Liver (tissue), 9 donors: ENCODE measurements around the gene OPHN1. TPM values are rescaled to one million over a fixed set of nuclear protein-coding genes. Genes with fewer than 3 reads are reported as not detected.
A peak's percentile ranks its signal among the peaks of the same experiment; 100 is the strongest.

Experiments used
- DNase-seq: peaks from one replicate; pipeline ENCODE4 v3.0.0-alpha.2; 2017; ENCODE audit warnings: low spot score
- H3K27ac ChIP-seq, 2 donors: one replicate each; pipeline ENCODE4 v1.7.0; 2013; ENCODE audit warnings: inconsistent platforms in 2 of 2, low read length in 2 of 2, control low read depth in 1 of 2, low read depth in 1 of 2, mild to moderate bottlenecking in 1 of 2
- H3K27me3 ChIP-seq, 4 donors: one replicate each; pipeline versions ENCODE4 v1.6.1 to v1.7.0; 2013; ENCODE audit warnings: low read length in 3 of 4, inconsistent platforms in 1 of 4, mild to moderate bottlenecking in 1 of 4, moderate library complexity in 1 of 4; ENCODE audit not compliant: control insufficient read depth in 4 of 4, insufficient read depth in 4 of 4
- H3K36me3 ChIP-seq, 4 donors: one replicate each; pipeline versions ENCODE4 v1.6.1 to v1.7.0; 2013; ENCODE audit warnings: low read length in 3 of 4, mild to moderate bottlenecking in 3 of 4, low read depth in 1 of 4, moderate library complexity in 1 of 4; ENCODE audit not compliant: control insufficient read depth in 4 of 4, insufficient read depth in 3 of 4
- H3K4me1 ChIP-seq, 4 donors: one replicate each; pipeline versions ENCODE4 v1.6.1 to v1.7.0; 2013; ENCODE audit warnings: low read length in 3 of 4, mild to moderate bottlenecking in 3 of 4, moderate library complexity in 1 of 4; ENCODE audit not compliant: control insufficient read depth in 4 of 4, insufficient read depth in 4 of 4
- H3K4me3 ChIP-seq, 3 donors: one replicate each; pipeline versions ENCODE4 v1.6.1 to v1.7.0; 2013; ENCODE audit warnings: low read length in 3 of 3, control low read depth in 1 of 3, low read depth in 1 of 3, mild to moderate bottlenecking in 1 of 3
- H3K9ac ChIP-seq, 2 donors: one replicate each; pipeline ENCODE4 v1.7.0; 2013; ENCODE audit warnings: low read length in 2 of 2, mild to moderate bottlenecking in 2 of 2, moderate library complexity in 2 of 2, control low read depth in 1 of 2, low read depth in 1 of 2
- H3K9me3 ChIP-seq, 4 donors: one replicate each; pipeline versions ENCODE4 v1.6.1 to v1.7.0; 2013; ENCODE audit warnings: low read length in 3 of 4; ENCODE audit not compliant: control insufficient read depth in 4 of 4
- EGR1 ChIP-seq, 2 donors: IDR thresholded peaks; 2 replicates each; pipeline ENCODE4 v1.6.1; 2016 to 2018; ENCODE audit warnings: antibody characterized with exemption in 2 of 2, low read depth in 2 of 2
- GABPA ChIP-seq, 2 donors: IDR thresholded peaks in 1 of 2; conservative IDR thresholded peaks in 1 of 2; 2 replicates each; pipeline ENCODE4 v1.6.1; 2016; ENCODE audit warnings: antibody characterized with exemption in 2 of 2, mild to moderate bottlenecking in 1 of 2, moderate library complexity in 1 of 2
- HNF4A ChIP-seq, 2 donors: conservative IDR thresholded peaks; 2 replicates each; pipeline ENCODE4 v1.6.1; 2016; ENCODE audit warnings: antibody characterized with exemption in 2 of 2, mild to moderate bottlenecking in 2 of 2
- HNF4G ChIP-seq: IDR thresholded peaks from 2 replicates; pipeline ENCODE4 v1.6.1; 2016; ENCODE audit warnings: antibody characterized with exemption
- JUND ChIP-seq, 2 donors: IDR thresholded peaks; 2 replicates each; pipeline ENCODE4 v1.6.1; 2016; ENCODE audit warnings: antibody characterized with exemption in 2 of 2
- NR2F2 ChIP-seq: IDR thresholded peaks from 2 replicates; pipeline ENCODE4 v1.6.1; 2016; ENCODE audit warnings: antibody characterized with exemption
- RAD21 ChIP-seq, 2 donors: IDR thresholded peaks; 2 replicates each; pipeline ENCODE4 v1.6.1; 2016; ENCODE audit warnings: antibody characterized with exemption in 2 of 2, mild to moderate bottlenecking in 2 of 2
- REST ChIP-seq: IDR thresholded peaks from 2 replicates; pipeline ENCODE4 v1.6.1; 2016; ENCODE audit warnings: antibody characterized with exemption, mild to moderate bottlenecking
- RXRA ChIP-seq, 2 donors: IDR thresholded peaks; 2 replicates each; pipeline ENCODE4 v1.6.1; 2017 to 2018; ENCODE audit warnings: antibody characterized with exemption in 2 of 2, mild to moderate bottlenecking in 1 of 2
- SP1 ChIP-seq: IDR thresholded peaks from 2 replicates; pipeline ENCODE4 v1.6.1; 2018; ENCODE audit warnings: antibody characterized with exemption, mild to moderate bottlenecking
- TAF1 ChIP-seq: conservative IDR thresholded peaks from 2 replicates; pipeline ENCODE4 v1.6.1; 2016; ENCODE audit warnings: antibody characterized with exemption, mild to moderate bottlenecking
- YY1 ChIP-seq: IDR thresholded peaks from 2 replicates; pipeline ENCODE4 v1.6.1; 2016; ENCODE audit warnings: antibody characterized with exemption, mild to moderate bottlenecking
- whole genome bisulfite sequencing: extraction: QIAGEN DNeasy Blood & Tissue Kit; methylation state at CpG from one replicate; pipeline ENCODE4 v1.1.7; 2013; 5-methylcytosine and 5-hydroxymethylcytosine counted together
- polyA plus RNA-seq, 2 donors: library from polyadenylated mRNA; stranded (reverse) in 1 of 2; unstranded in 1 of 2; fragments of 200-250 nt in 1 of 2; fragments of >200 nt in 1 of 2; fragmentation: Nextera tagmentation in 1 of 2; extraction: Ambion mirVana in 1 of 2; gene quantifications; one replicate each; pipeline versions ENCODE4 v1.2.1 to v1.2.3, GENCODE V29; 2013 to 2015
- total RNA-seq, 2 donors: library from RNA; depleted of rRNA; stranded (reverse); fragments of >200 nt; gene quantifications; one replicate each; pipeline ENCODE4 v1.2.3, GENCODE V29; 2014
- TF ChIP-seq, protein P1 (sequence below): IDR thresholded peaks from 2 replicates; pipeline ENCODE4 v1.6.1; 2016; ENCODE audit warnings: antibody characterized with exemption
- TF ChIP-seq, protein P2 (sequence below): IDR thresholded peaks from 2 replicates; pipeline ENCODE4 v1.6.1; 2016; ENCODE audit warnings: antibody characterized with exemption
- TF ChIP-seq, protein P3 (sequence below): fragments of 150-350 bp; IDR thresholded peaks from 2 replicates; pipeline ENCODE4 v1.5.1; 2017; ENCODE audit warnings: improper control_type of control experiment, low read depth, low read length; ENCODE audit not compliant: missing input control
- TF ChIP-seq, protein P4 (sequence below): IDR thresholded peaks from 2 replicates; pipeline ENCODE4 v1.6.1; 2016; ENCODE audit warnings: antibody characterized with exemption
- donor health status: healthy.
- donor health status: healthy.
- donor health status: healthy.
- donor health status: healthy.
- donor health status: healthy.

OPHN1 gene
- total RNA-seq (1 to 10 TPM; 1.0 to 1.2 TPM), polyA plus RNA-seq (under 1 TPM; 0.17 to 0.20 TPM)

DNA sequence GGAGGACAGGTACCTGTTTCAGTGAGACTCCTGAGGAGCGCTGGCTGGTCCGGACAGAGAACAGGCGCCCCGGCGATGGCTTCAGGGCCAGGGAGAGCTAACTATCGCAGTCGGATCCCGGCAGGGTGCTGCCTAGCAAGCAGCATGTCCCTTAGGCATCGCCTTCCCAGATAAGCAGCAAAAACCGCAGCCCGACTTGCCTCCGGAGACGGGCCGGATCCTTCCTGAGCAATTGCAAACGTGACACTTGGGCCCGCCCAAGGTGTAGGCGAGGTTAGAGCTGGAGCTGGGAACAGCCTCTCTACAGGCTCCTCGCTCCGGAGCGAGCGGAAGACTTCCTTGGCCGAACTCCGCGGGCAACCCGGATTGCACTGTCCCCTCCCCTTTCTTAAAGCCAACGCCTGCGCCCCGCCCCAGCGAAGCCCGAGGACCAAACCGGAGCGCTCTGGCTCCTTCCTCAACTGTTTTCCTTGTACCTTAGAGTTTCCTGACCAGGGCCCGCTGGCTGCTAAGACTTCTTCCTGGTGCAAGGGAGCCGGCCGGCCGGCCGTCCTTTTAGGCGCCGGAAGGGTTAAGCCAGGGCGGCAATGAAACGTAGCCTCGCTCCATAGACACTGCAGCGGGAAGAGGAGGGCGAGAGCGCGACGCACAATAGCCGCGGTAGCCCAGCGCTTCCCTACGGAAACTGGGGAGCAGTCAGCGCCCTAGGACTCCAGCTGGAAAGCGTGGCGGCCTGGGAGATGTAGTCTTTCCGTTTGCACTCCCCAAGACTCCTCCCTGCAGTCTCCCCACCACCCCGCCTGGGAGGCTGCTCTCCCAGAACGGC is at the start of gene OPHN1:
Gene OPHN1 (minus strand): TSS at position 341 of the 826 bp plus-strand sequence. CDS start 475 bp downstream, outside the sequence.
- no peak within 1 kb of the TSS for H3K9ac ChIP-seq
- peak within 1 kb of the TSS; percentile 31 to 54 for H3K27ac ChIP-seq
- H3K4me1 ChIP-seq, result peaks cover 0 to 7% (median 0%) of the 10 kb centered on the region in 4 donors
- DNase-seq, result peak; percentile 41
- H3K27me3 ChIP-seq, result no peaks in the 10 kb centered on the region
- WGBS, result 2% methylated on average over 57 of the region's 57 CpGs
- TF ChIP-seq RXRA (IDR thresholded peaks at IDR 0.05) (peak in 1 of 2 donors; percentile 5), RAD21 (IDR thresholded peaks at IDR 0.05) (no peak)
- TF ChIP-seq, protein P1, sequence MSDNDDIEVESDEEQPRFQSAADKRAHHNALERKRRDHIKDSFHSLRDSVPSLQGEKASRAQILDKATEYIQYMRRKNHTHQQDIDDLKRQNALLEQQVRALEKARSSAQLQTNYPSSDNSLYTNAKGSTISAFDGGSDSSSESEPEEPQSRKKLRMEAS, result peak; percentile 56
- no peaks in the 10 kb centered on the region for H3K36me3 ChIP-seq
- H3K4me3 ChIP-seq, result peak within 1 kb of the TSS; percentile 50 to 77 (median 53)
- H3K9me3 ChIP-seq, result no peaks in the 10 kb centered on the region

DNA sequence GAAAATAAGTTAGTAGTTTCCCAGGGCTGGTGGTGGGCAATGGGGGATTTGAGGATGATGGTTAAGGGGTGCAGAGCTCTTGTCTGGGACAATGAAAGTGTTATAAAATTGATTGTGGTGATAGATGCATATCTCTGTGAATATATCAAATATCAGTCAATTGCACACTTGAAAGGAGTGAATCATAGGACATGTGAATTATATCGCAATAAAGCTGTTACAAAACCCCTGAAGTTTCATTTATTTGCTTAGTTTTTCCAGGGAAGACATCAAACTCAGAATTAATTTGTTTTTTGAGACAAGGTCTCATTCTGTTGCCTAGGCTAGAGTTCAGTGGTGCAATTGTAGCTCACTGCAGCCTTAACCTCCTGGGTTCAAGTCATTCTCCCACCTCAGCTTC is 47.7 kb upstream of the OPHN1 start:
- TF ChIP-seq, protein P1, result no peak
- TF ChIP-seq, protein P2, sequence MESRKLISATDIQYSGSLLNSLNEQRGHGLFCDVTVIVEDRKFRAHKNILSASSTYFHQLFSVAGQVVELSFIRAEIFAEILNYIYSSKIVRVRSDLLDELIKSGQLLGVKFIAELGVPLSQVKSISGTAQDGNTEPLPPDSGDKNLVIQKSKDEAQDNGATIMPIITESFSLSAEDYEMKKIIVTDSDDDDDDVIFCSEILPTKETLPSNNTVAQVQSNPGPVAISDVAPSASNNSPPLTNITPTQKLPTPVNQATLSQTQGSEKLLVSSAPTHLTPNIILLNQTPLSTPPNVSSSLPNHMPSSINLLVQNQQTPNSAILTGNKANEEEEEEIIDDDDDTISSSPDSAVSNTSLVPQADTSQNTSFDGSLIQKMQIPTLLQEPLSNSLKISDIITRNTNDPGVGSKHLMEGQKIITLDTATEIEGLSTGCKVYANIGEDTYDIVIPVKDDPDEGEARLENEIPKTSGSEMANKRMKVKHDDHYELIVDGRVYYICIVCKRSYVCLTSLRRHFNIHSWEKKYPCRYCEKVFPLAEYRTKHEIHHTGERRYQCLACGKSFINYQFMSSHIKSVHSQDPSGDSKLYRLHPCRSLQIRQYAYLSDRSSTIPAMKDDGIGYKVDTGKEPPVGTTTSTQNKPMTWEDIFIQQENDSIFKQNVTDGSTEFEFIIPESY, result no peak
- TF ChIP-seq GABPA (IDR thresholded peaks at IDR 0.05 in 1 of 2, conservative IDR thresholded peaks at IDR 0.05 in 1 of 2) (no peak), TAF1 (no peak), HNF4A (conservative IDR thresholded peaks at IDR 0.05) (no peak)
- DNase-seq, result no peak
- no peaks in the 10 kb centered on the region for H3K9me3 ChIP-seq
- H3K4me3 ChIP-seq, result no peak overlapping the region
- 91% methylated on average over 1 of the region's 1 CpG for WGBS
- no peaks in the 10 kb centered on the region for H3K36me3 ChIP-seq
- H3K4me1 ChIP-seq, result no peaks in the 10 kb centered on the region
- peaks cover 0 to 4% (median 0%) of the 10 kb centered on the region in 4 donors for H3K27me3 ChIP-seq
- H3K27ac ChIP-seq, result no peak overlapping the region
- H3K9ac ChIP-seq, result no peak overlapping the region

DNA sequence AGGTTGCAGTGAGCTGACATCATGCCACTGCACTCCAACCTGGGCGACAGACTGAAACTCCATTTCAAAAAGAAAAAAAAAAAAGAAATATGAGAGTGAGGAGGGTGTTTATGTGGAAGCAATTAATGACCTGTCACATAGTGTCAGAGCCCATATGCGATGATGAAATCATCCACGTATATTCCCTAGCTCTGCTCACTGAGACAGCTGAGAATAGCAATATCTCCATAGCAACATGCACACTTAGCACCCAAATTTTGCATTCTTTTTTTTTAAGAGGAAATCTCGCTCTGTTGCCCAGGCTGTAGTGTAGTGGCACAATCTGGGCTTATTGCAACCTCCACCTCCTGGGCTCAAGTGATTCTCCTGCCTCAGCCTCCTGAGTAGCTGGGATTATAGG is 31.5 kb upstream of the OPHN1 start:
- no peaks in the 10 kb centered on the region for H3K27me3 ChIP-seq
- DNase-seq, result no peak
- H3K4me3 ChIP-seq, result no peak overlapping the region
- H3K36me3 ChIP-seq, result no peaks in the 10 kb centered on the region
- H3K9me3 ChIP-seq, result no peaks in the 10 kb centered on the region
- no peak overlapping the region for H3K27ac ChIP-seq
- no peak overlapping the region for H3K9ac ChIP-seq
- WGBS, result 96% methylated on average over 4 of the region's 4 CpGs
- no peaks in the 10 kb centered on the region for H3K4me1 ChIP-seq
- TF ChIP-seq GABPA (IDR thresholded peaks at IDR 0.05 in 1 of 2, conservative IDR thresholded peaks at IDR 0.05 in 1 of 2) (no peak), NR2F2 (no peak), EGR1 (IDR thresholded peaks at IDR 0.05; ENCODE audit: low read depth in 2 of 2) (no peak), RXRA (IDR thresholded peaks at IDR 0.05) (no peak), HNF4G (no peak), SP1 (no peak), REST (no peak), JUND (IDR thresholded peaks at IDR 0.05) (no peak), YY1 (no peak)
- TF ChIP-seq, protein P2, result no peak
- TF ChIP-seq, protein P3, sequence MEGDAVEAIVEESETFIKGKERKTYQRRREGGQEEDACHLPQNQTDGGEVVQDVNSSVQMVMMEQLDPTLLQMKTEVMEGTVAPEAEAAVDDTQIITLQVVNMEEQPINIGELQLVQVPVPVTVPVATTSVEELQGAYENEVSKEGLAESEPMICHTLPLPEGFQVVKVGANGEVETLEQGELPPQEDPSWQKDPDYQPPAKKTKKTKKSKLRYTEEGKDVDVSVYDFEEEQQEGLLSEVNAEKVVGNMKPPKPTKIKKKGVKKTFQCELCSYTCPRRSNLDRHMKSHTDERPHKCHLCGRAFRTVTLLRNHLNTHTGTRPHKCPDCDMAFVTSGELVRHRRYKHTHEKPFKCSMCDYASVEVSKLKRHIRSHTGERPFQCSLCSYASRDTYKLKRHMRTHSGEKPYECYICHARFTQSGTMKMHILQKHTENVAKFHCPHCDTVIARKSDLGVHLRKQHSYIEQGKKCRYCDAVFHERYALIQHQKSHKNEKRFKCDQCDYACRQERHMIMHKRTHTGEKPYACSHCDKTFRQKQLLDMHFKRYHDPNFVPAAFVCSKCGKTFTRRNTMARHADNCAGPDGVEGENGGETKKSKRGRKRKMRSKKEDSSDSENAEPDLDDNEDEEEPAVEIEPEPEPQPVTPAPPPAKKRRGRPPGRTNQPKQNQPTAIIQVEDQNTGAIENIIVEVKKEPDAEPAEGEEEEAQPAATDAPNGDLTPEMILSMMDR, result no peak
- TF ChIP-seq, protein P4, sequence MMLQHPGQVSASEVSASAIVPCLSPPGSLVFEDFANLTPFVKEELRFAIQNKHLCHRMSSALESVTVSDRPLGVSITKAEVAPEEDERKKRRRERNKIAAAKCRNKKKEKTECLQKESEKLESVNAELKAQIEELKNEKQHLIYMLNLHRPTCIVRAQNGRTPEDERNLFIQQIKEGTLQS, result no peak
